Neural progenitor cell (in vitro differentiated cells): Measurements from ENCODE around the gene PQBP1.

Experiments used
- CTCF ChIP-seq: fragments of 200-600 bp; sonication (generic); IDR thresholded peaks from 2 replicates; pipeline ENCODE4 v1.5.1; 2017; ENCODE audit warnings: antibody characterized with exemption, mild to moderate bottlenecking
- EZH2phosphoT487 ChIP-seq: fragments of 200-600 bp; sonication (generic); IDR thresholded peaks from 2 replicates; pipeline ENCODE4 v1.6.1; 2017; ENCODE audit warnings: antibody characterized with exemption

- no peak for TF ChIP-seq CTCF
- no peak for TF ChIP-seq EZH2phosphoT487
These were observed 17.1 kb downstream of the PQBP1 start for GRCh38 chrX:48914593-48915493.
